ENCODE data around the gene KYAT1.

The KYAT1 gene

DNA sequence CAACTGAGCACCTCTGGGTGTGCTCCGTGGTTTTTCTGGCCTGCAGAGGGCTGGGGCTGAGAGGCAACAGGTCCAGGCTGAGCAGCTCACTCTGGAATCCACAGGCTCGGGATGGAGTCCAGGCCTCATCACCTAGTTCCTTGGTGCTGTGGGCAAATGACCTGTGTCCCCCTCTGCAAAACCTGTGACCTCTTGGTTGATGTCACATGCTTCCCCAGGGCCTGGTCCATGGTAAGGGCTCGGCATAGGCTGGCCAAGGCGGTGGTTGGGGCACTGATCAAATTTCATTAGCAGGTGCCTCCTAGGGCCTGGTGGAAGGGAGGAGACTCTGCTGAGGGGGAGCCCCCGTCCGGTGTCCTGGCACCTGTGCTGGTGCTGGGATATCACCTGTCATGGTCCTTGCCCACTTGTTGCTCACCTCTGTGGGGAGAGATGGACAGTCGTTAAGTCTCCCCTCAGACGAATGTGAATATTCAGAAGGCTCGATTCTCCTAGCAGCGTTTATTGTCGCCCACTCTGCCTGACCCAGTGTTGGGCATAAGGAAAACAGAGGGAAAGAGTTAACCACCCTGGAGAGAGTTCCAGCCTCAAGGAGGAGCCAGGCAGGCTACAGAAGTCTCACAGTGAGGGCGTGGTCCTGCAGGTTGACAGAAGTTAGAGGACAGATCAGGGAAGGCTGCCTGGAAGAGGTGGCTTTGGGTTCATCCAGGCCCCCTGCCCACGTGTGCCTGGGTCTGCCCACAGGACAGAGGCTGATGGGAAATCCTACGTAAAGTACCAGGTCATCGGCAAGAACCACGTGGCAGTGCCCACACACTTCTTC, 60.0 kb downstream of the KYAT1 start:
- no peak for DNase-seq (ENCODE audit: extremely low read depth, insufficient read length)
- H3K27me3 ChIP-seq (replicated peaks; ENCODE audit: control insufficient read depth, insufficient read depth, low read length): no peaks in the 10 kb centered on the region
- no peak for TF ChIP-seq CTCF (IDR thresholded peaks at IDR 0.05; ENCODE audit: insufficient read depth, low read length, poor library complexity, severe bottlenecking)
- peaks cover 35% of the 10 kb centered on the region for H3K36me3 ChIP-seq (ENCODE audit: control insufficient read depth, insufficient read depth, low read length)
- no peak overlapping the region for H3K4me3 ChIP-seq (replicated peaks; ENCODE audit: low read depth, low read length)

GRCh38 chr9:128820665-128821583, 60.8 kb downstream of the KYAT1 start:
- H3K36me3 ChIP-seq (ENCODE audit: control insufficient read depth, insufficient read depth, low read length): peaks cover 31% of the 10 kb centered on the region
- H3K27me3 ChIP-seq (replicated peaks; ENCODE audit: control insufficient read depth, insufficient read depth, low read length): no peaks in the 10 kb centered on the region
- no peak for DNase-seq (ENCODE audit: extremely low read depth, insufficient read length)
- TF ChIP-seq CTCF (IDR thresholded peaks at IDR 0.05; ENCODE audit: insufficient read depth, low read length, poor library complexity, severe bottlenecking): no peak
- H3K4me3 ChIP-seq (replicated peaks; ENCODE audit: low read depth, low read length): no peak overlapping the region

- DNase-seq (ENCODE audit: extremely low read depth, insufficient read length): no peak
- Histone ChIP-seq H3K4me3 (replicated peaks; ENCODE audit: low read depth, low read length) (no peak overlapping the region), H3K27me3 (replicated peaks; ENCODE audit: control insufficient read depth, insufficient read depth, low read length) (no peaks in the 10 kb centered on the region), H3K36me3 (ENCODE audit: control insufficient read depth, insufficient read depth, low read length) (peaks cover 27% of the 10 kb centered on the region)
- no peak for TF ChIP-seq CTCF (IDR thresholded peaks at IDR 0.05; ENCODE audit: insufficient read depth, low read length, poor library complexity, severe bottlenecking)
These were observed 61.8 kb downstream of the KYAT1 start for GRCh38 chr9:128819716-128820664.

DNA sequence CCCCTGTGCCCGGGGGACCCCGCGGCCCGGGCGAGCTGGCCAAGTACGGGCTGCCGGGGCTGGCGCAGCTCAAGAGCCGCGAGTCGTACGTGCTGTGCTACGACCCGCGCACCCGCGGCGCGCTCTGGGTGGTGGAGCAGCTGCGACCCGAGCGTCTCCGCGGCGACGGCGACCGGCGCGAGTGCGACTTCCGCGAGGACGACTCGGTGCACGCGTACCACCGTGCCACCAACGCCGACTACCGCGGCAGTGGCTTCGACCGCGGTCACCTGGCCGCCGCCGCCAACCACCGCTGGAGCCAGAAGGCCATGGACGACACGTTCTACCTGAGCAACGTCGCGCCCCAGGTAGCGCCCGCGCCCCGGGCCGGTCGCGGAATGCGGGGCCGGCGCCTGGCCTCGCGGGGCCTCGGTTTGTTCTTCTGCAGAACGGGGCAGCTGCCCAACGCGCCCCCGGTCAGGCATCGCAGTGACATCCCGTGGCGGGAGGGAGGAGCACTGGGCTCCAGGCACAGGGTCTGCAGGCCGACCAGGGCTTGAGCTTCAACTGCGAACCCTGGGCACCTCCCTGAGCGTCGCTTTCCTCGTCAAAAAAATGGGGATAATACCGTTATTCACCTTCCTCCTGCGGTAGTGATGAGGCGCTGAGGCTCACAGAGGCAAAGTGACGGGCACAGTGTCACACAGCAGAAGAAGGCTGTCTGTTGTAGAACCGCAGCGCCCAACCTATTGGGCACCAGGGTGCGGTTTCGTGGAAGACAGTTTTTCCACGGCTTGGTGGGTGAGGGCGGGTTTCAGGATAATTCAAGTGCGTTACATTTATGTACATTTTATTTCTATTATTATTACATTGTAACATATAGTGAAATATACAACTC, 62.7 kb downstream of the KYAT1 start:
- TF ChIP-seq CTCF (IDR thresholded peaks at IDR 0.05; ENCODE audit: insufficient read depth, low read length, poor library complexity, severe bottlenecking): no peak
- peak; percentile 75 for DNase-seq (ENCODE audit: extremely low read depth, insufficient read length)

More for the DNA sequence above, 62.7 kb downstream of the KYAT1 start:
- Histone ChIP-seq H3K27me3 (replicated peaks; ENCODE audit: control insufficient read depth, insufficient read depth, low read length) (no peaks in the 10 kb centered on the region), H3K4me3 (replicated peaks; ENCODE audit: low read depth, low read length) (peak overlapping the region; percentile 75), H3K36me3 (ENCODE audit: control insufficient read depth, insufficient read depth, low read length) (peaks cover 19% of the 10 kb centered on the region)
